Measurements from ENCODE around the gene PITX1. TPM values are rescaled to one million over a fixed set of nuclear protein-coding genes. Genes with fewer than 3 reads are reported as not detected.

PITX1 gene
- total RNA-seq, 2 experiments from 2014 or later: 56.3 to 76.4 TPM

GRCh38 chr5:135069895-135070657, 36.0 kb upstream of the PITX1 start:
- TF ChIP-seq EZH2phosphoT487 (IDR thresholded peaks at IDR 0.05; ENCODE audit: borderline replicate concordance, low read depth, low read length): no peak
- TF ChIP-seq, protein P1, sequence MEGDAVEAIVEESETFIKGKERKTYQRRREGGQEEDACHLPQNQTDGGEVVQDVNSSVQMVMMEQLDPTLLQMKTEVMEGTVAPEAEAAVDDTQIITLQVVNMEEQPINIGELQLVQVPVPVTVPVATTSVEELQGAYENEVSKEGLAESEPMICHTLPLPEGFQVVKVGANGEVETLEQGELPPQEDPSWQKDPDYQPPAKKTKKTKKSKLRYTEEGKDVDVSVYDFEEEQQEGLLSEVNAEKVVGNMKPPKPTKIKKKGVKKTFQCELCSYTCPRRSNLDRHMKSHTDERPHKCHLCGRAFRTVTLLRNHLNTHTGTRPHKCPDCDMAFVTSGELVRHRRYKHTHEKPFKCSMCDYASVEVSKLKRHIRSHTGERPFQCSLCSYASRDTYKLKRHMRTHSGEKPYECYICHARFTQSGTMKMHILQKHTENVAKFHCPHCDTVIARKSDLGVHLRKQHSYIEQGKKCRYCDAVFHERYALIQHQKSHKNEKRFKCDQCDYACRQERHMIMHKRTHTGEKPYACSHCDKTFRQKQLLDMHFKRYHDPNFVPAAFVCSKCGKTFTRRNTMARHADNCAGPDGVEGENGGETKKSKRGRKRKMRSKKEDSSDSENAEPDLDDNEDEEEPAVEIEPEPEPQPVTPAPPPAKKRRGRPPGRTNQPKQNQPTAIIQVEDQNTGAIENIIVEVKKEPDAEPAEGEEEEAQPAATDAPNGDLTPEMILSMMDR (conservative IDR thresholded peaks at IDR 0.05; ENCODE audit: low read length): no peak
- no peak overlapping the region for H2AFZ ChIP-seq (ENCODE audit: low read length)
- no peaks in the 10 kb centered on the region for H3K9me2 ChIP-seq (ENCODE audit: insufficient read depth, low read length)
- H3K79me2 ChIP-seq (ENCODE audit: insufficient read depth, low read depth, low read length): no peaks in the 10 kb centered on the region
- H4K20me1 ChIP-seq (ENCODE audit: insufficient read depth, low read length): no peaks in the 10 kb centered on the region
- POLR2A ChIA-PET: no interaction called here
- no peaks in the 10 kb centered on the region for H3K36me3 ChIP-seq (ENCODE audit: insufficient read depth, low read length)
- H3K9me3 ChIP-seq (ENCODE audit: low read length): no peaks in the 10 kb centered on the region
- no peak overlapping the region for H3K4me2 ChIP-seq (ENCODE audit: low read length)
- intact Hi-C loops (cut with micrococcal nuclease; ENCODE audit: unreplicated experiment): no loop called here
- BruUV-seq (replicated peaks): no TSS peak
- no peak overlapping the region for H3K27ac ChIP-seq (ENCODE audit: low read depth, low read length, poor library complexity, severe bottlenecking)
- DNase-seq (ENCODE audit: low spot score): no peak
- H3K4me3 ChIP-seq (ENCODE audit: low read depth, low read length, poor library complexity, severe bottlenecking): no peak overlapping the region
- CTCF ChIA-PET (ENCODE audit: unreplicated experiment): no interaction called here
- H3K4me1 ChIP-seq (ENCODE audit: insufficient read depth, low read length, poor library complexity, severe bottlenecking): peaks cover 24% of the 10 kb centered on the region

GRCh38 chr5:135069016-135069770, 35.2 kb upstream of the PITX1 start:
- POLR2A ChIA-PET: interaction anchor here (1.8 kb wide), 1 partner anchor 16 kb away, joined by 9 read pairs; no protein-coding TSS in a partner anchor
- Histone ChIP-seq H2AFZ (ENCODE audit: low read length) (no peak overlapping the region), H3K4me3 (ENCODE audit: low read depth, low read length, poor library complexity, severe bottlenecking) (no peak overlapping the region), H3K79me2 (ENCODE audit: insufficient read depth, low read depth, low read length) (no peaks in the 10 kb centered on the region), H3K27ac (ENCODE audit: low read depth, low read length, poor library complexity, severe bottlenecking) (no peak overlapping the region), H3K36me3 (ENCODE audit: insufficient read depth, low read length) (no peaks in the 10 kb centered on the region), H3K4me1 (ENCODE audit: insufficient read depth, low read length, poor library complexity, severe bottlenecking) (peaks cover 24% of the 10 kb centered on the region), H4K20me1 (ENCODE audit: insufficient read depth, low read length) (no peaks in the 10 kb centered on the region), H3K9me3 (ENCODE audit: low read length) (no peaks in the 10 kb centered on the region), H3K9me2 (ENCODE audit: insufficient read depth, low read length) (no peaks in the 10 kb centered on the region), H3K4me2 (ENCODE audit: low read length) (no peak overlapping the region)
- CTCF ChIA-PET (ENCODE audit: unreplicated experiment): no interaction called here
- intact Hi-C loops (cut with micrococcal nuclease; ENCODE audit: unreplicated experiment): no loop called here
- no peak for DNase-seq (ENCODE audit: low spot score)
- BruUV-seq (replicated peaks): no TSS peak
- TF ChIP-seq EZH2phosphoT487 (IDR thresholded peaks at IDR 0.05; ENCODE audit: borderline replicate concordance, low read depth, low read length): no peak
- TF ChIP-seq, protein P1 (conservative IDR thresholded peaks at IDR 0.05; ENCODE audit: low read length): no peak
